Activated CD4-positive, alpha-beta T cell treated with anti-CD3 and anti-CD28 coated beads, Interleukin-10, Interleukin-2, amounts not matched to agents 100 ng/mL and 50 ng/mL, durations not matched to agents 16 hours and 8 hours (primary cell): ENCODE results near the gene PARD3.
A peak's percentile ranks its signal among the peaks of the same experiment; 100 is the strongest.
"Not testable (repeated sequence)": the region's sequence is repeated elsewhere in the genome, so short reads cannot be mapped to it uniquely, and the experiment has no call there.

Experiments used
- DNase-seq: peaks from one replicate; pipeline ENCODE4 v3.0.0-alpha.2; 2020

The PARD3 gene

GRCh38 chr10:34268410-34268809 lies 546.7 kb downstream of the PARD3 start:
- DNase-seq: not testable (repeated sequence)

DNA sequence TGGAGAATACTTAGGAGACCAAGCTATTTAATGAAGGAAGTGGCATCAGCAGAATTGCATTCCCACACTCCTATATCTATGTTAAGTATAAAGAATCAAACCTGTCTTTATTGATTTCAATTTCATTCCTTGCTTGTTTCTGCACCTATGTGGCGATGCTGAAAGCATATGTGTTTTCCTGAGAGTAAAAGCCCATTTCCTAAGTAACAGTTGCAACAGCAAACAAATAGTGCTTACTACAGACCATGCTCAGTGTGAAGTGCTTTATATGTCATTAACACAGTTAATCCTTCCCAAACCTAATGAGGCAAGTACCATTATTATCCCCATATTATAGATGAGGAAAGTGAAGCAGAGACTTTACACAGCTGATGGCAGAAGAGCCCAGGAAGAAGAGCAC lies 552.1 kb downstream of the PARD3 start:
- DNase-seq: no peak

DNA sequence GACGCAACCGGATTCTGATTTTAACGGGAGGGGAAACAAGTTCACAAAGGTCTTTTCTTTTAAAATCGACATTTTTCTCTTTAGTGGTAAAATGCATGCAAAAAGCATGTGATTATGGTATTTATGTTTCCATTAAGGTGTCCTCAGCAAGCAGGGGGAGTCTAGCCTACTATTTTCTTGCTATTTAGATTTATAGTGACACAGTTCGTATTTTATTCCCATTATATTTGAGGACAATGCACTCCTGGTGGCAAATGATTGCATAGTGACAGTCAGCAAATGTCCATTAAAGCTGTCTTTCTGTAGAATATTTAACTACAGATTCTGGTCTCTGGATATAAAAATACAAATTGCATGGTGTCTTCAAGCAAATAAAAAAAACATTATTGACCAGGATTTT lies 554.2 kb downstream of the PARD3 start:
- no peak for DNase-seq

DNA sequence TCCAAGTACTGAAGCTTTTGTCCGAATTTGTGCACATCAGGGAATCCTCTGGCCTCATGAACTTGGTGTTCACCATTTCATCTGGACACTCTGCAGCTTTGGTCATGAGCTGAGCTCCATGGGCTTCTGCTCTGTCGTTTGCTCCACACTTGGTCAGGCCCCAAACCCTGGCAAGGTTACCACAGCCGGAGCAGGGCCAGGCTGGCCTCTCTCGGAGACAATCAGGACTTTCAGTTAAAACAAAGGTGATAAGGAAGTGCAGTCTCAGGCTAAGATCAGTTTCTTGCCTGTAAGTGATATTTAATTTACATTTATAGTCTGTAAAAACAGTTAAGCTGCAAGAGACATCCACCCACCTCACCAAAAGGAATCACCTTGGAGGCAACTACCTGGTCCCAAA lies 558.9 kb downstream of the PARD3 start:
- no peak for DNase-seq

DNA sequence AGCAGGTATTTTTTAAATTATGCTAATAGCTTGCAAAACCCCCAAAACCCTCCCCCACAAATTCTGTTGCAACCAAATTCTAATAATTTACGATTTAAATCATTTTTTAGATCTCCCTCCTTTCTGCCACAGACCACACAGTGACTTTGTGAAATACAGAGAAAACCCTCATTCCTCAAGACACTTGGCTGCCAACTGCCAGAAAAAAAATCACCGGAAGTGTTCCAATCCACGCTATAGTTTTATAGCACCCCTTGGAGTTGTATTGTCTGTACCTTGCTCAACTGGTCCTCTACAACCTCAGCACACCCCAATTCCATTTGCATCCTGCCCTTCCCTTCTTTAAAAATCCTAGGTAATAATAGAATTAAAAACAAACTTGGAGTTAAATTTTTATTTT lies 560.1 kb downstream of the PARD3 start:
- DNase-seq: no peak

DNA sequence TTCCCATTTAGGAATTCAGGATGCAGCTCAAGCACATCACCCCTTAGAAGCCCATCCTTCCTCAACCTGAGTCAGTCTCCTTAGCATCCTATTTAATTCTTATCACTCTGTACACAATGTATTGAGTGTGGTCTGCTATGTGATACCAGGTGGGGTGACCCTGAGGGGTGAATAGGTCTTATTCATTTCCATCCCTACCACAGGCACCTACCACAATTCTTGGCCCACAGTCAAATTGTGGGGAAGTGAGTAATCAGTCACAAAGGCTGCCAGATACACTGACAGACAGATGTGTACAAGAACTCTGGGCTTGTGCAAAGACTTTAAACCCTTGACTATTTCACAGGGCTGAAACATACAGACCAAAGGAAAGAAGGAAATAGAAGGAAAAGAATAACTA lies 560.5 kb downstream of the PARD3 start:
- DNase-seq: peak; percentile 57

- DNase-seq: no peak
These were observed 563.0 kb downstream of the PARD3 start for GRCh38 chr10:34252111-34252510.

- DNase-seq: no peak
These were observed 563.9 kb downstream of the PARD3 start for GRCh38 chr10:34251177-34251576.

DNA sequence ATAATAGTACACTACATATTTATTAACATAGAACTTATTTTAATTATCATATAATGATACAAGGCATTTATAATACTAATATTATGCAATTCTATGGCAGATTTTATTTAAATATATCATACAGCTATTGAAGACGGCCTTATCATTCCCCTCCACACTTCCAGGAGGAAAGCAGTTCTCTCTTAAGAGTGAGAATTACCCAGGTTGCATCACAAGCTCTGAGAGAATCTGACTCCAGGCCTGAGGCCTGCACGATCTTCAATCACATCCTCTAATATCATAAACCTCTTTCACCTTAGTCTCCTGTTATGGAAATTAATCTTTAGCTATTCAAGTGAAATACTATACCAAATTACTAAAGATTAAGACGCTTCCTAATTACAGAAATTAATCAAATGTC lies 564.4 kb downstream of the PARD3 start:
- no peak for DNase-seq

- DNase-seq: no peak
These were observed 565.5 kb downstream of the PARD3 start for GRCh38 chr10:34249634-34250033.

DNA sequence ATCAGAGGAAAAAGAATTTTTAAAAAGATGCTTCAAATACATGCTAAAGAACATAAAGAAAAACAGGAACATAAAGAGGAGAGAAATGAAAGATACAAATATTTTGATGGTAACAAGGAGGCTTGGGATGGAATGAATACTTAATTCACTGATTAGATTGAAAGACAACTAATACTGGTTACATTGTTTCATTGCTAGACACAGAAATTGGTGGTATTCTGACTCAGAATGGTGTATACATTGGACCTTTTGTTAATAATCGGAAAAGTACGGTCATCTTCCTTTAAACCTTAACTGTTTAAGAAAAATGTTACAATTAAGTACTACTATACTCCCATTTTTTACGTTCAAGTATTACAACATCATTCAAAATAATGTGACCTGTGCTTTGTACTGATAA lies 567.5 kb downstream of the PARD3 start:
- DNase-seq: no peak

- no peak for DNase-seq
These were observed 570.2 kb downstream of the PARD3 start for GRCh38 chr10:34244756-34245484.

- DNase-seq: no peak
These were observed 573.7 kb downstream of the PARD3 start for GRCh38 chr10:34241226-34242000.

DNA sequence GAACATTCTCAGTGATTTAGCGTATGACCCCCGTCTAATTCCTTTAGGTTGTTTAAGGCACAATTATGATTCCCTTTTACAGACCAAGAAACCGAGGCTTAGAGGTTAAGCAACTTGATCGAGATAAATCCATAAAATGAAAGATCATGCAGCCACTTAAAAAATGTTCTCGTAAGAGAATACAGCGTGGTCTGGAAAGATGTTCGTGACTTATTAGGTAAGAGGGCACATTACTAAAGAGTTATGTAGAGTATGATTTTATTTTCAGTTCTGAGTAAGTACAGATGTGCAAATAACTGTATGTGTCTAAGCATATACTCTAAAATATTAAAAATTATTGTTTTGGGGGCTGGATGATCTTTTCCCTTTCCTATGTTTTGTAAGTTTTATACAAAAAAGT lies 575.1 kb downstream of the PARD3 start:
- no peak for DNase-seq

GRCh38 chr10:34237898-34238455 lies 577.1 kb downstream of the PARD3 start:
- no peak for DNase-seq

DNA sequence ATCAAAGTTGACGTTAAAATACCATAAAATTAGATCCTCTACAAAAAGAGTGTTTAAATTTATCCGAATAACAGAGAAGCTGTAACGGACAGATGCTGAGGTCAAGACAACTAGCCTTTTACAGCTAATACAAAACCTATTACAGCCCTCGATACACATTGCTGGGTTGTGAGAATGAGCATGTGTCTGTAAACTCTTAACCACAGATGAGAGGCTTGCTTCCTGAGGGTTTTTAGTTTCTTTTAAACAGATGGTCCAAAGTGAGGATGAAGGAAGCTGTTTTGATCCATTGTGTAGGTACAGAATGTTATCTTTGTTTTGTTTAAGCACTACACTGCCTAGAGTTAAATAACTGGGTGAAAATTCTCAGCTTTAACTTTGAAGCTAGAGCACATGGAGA lies 578.2 kb downstream of the PARD3 start:
- no peak for DNase-seq

- DNase-seq: no peak
These were observed 579.8 kb downstream of the PARD3 start for GRCh38 chr10:34235164-34235832.

DNA sequence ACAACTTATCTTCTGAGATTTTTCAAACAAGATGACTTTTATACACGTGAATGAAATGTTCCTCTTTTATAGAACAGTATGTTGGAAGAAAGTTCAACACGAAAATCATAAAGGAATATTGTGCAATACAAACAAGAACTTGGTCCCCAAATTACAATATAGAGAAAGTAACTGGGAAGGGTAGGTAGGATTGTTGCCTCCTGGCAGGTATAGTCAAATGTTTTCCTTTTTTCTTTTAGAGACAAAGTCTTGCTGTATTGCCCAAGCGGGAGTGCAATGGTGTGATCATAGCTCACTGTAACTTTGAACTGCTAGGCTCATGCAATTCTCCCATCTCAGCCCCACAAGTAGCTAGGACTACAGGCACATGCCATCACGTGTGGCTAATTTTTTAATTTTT lies 582.6 kb downstream of the PARD3 start:
- DNase-seq: no peak

DNA sequence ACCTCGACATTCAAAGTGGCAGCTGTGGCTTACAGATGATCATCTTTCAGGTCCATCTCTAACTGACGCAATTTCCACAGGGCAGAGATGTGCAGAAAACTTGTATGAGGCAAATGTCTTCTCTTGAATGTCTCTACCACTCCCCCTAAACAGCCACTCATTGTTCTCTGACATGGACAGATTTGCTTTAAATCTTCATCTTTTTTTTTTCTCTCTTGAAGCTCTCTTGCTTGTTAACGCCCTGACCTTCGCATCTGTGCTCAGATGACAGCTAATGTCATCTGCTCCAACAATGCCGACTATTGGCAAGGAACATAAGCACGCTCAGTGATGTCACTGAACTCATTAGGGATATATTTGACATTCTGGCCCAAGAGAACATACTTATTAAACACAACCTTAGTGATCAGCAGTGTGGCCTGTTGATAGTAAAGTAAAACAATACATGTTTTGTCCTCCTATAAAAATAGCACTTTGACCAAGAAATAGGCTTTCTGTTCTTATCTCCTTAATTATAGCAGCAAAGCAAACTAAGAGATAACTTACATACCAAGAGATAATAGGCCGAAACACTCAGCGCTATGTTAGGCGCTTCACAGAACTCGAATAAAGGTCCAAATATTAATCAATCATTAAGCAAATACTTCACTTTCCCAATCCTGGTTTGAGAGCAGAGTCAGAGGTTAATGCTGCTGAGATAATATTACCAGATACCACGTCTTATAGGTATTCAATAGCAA lies 583.5 kb downstream of the PARD3 start:
- no peak for DNase-seq

- DNase-seq: no peak
These were observed 585.2 kb downstream of the PARD3 start for GRCh38 chr10:34229917-34230316.

- no peak for DNase-seq
These were observed 587.0 kb downstream of the PARD3 start for GRCh38 chr10:34228066-34228465.

DNA sequence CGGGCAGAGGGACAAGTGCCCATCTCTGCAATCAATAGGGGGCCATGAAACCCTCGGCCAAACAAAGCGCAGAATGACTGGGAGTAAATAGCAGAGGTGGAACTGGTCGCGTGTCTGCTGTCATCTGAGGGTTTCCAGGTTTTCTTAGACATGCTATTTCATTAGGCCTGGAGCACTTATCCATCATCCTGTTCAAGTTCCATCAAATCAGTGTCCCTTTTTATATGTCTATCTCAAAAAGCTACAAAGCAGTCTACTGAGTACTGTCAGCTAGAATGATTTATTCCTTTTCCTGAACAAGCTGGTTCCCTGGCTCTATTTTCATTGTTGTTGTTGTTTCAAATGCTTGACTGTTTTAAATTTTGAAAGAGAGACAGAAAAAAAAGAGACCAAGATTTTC lies 590.5 kb downstream of the PARD3 start:
- no peak for DNase-seq

DNA sequence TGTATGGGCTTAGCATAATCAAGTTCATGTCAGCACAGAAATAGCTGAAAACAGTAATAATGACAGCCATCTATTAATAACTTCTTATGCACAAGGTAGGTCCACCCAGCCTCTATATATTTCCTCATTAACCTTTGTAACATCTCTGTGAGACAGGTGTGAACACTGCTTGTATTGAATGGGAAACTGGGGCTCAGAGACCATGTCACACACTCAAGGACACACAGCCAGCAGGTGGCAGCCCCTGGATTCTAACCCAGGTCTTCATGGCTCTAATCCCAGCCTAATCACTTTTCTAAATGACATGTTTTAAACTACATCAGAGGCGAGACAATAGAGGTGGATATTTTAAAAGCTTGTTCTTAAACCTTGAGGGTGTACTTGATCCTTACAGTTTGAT lies 591.4 kb downstream of the PARD3 start:
- no peak for DNase-seq
